Immature natural killer cell (primary cell): ENCODE data around the gene UBN2. TPM values are rescaled to one million over a fixed set of nuclear protein-coding genes. Genes with fewer than 3 reads are reported as not detected.
"Not testable (repeated sequence)": the region's sequence is repeated elsewhere in the genome, so short reads cannot be mapped to it uniquely, and the experiment has no call there.

Experiments used
- DNase-seq, 3 donors: peaks; one replicate each; pipeline ENCODE4 v3.0.0; 2022; ENCODE audit warnings: mixed read lengths in 1 of 3
- H3K27ac Mint-ChIP-seq, 6 donors: one replicate each; pipeline ENCODE4 v1.8.0; 2020; ENCODE audit warnings: mixed read lengths in 6 of 6, mild to moderate bottlenecking in 5 of 6, inconsistent platforms in 4 of 6, moderate library complexity in 3 of 6
- H3K27me3 Mint-ChIP-seq, 3 donors: one replicate each; pipeline ENCODE4 v1.8.0; 2020 to 2021; ENCODE audit warnings: low read depth in 3 of 3, mild to moderate bottlenecking in 3 of 3, mixed read lengths in 3 of 3, moderate library complexity in 3 of 3, inconsistent platforms in 1 of 3
- H3K36me3 Mint-ChIP-seq, 3 donors: one replicate each; pipeline ENCODE4 v1.8.0; 2020; ENCODE audit warnings: mixed read lengths in 3 of 3, inconsistent platforms in 2 of 3, mild to moderate bottlenecking in 2 of 3
- H3K4me1 Mint-ChIP-seq, 2 donors: one replicate each; pipeline ENCODE4 v1.8.0; 2020; ENCODE audit warnings: inconsistent platforms in 2 of 2, mild to moderate bottlenecking in 2 of 2, mixed read lengths in 2 of 2, moderate library complexity in 1 of 2
- H3K4me3 Mint-ChIP-seq, 5 donors: one replicate each; pipeline ENCODE4 v1.8.0; 2020; ENCODE audit warnings: mild to moderate bottlenecking in 5 of 5, mixed read lengths in 5 of 5, inconsistent platforms in 3 of 5, moderate library complexity in 3 of 5
- H3K9me3 Mint-ChIP-seq, 6 donors: one replicate each; pipeline ENCODE4 v1.8.0; 2020; ENCODE audit warnings: mild to moderate bottlenecking in 6 of 6, mixed read lengths in 6 of 6, inconsistent platforms in 4 of 6, moderate library complexity in 3 of 6
- polyA plus RNA-seq, 3 donors: library from polyadenylated mRNA; unstranded; fragments of 300-500 nt; fragmentation: Illumina TruSeq; gene quantifications; one replicate each; pipeline ENCODE4 v1.2.3, GENCODE V29; 2021

The UBN2 gene
- polyA plus RNA-seq, 3 donors from 2014 or later: 0.67 to 1.9 (median 0.91) TPM

DNA sequence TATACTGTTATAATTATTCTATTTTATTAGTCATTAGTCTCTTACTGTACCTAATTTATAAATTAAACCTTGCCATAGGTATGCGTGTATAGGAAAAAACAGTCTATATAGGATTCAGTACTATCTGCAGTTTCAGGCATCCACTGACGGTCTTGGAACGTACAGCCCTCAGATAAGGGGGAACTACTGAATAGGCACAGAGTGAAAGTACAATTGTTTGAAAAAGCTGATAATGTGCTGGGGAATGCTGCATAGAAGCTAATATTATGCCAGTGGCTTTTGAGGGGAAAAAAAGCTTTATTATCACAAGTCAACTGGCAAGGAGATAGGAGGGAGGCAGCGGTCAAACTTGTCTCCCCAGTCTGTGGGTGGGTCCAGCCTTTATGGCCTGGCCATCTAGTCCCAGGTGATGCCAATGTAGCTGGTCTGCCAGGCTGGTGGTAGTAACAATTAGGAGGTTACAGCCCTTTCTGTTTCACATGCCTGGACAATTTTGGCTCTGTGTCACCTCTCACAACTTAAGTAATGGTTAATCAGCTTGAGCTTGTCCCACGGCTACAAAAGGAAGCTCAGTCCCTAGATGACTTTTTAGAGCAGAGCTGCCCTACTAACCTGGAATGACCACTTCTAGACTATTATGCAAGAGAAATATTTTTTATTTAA, 101.8 kb downstream of the UBN2 start:
- Mint-ChIP-seq H3K4me1 (peaks cover 0 to 2% of the 10 kb centered on the region in 2 donors), H3K9me3 (no peaks in the 10 kb centered on the region), H3K27me3 (peaks cover 0 to 6% (median 3%) of the 10 kb centered on the region in 3 donors), H3K27ac (no peak overlapping the region), H3K36me3 (no peaks in the 10 kb centered on the region), H3K4me3 (no peak overlapping the region)
- DNase-seq: no peak

DNA sequence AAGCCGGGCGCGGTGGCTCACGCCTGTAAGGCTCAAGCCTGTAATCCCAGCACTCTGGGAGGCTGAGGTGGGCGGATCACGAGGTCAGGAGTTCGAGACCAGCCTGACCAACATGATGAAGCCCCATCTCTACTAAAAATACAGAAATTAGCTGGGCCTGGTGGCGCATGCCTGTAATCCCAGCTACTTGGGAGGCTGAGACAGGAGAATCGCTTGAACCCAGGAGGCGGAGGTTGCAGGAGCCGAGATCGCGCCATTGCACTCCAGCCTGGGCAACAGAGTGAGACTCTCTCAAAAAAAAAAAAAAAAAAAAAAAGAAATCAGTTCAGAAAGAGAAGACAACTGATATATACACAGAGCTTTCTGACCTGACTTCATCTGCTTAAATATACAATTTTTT, 102.4 kb downstream of the UBN2 start:
- DNase-seq, H3K36me3 Mint-ChIP-seq, H3K27me3 Mint-ChIP-seq, H3K27ac Mint-ChIP-seq, H3K4me1 Mint-ChIP-seq, H3K9me3 Mint-ChIP-seq, H3K4me3 Mint-ChIP-seq: not testable (repeated sequence)

DNA sequence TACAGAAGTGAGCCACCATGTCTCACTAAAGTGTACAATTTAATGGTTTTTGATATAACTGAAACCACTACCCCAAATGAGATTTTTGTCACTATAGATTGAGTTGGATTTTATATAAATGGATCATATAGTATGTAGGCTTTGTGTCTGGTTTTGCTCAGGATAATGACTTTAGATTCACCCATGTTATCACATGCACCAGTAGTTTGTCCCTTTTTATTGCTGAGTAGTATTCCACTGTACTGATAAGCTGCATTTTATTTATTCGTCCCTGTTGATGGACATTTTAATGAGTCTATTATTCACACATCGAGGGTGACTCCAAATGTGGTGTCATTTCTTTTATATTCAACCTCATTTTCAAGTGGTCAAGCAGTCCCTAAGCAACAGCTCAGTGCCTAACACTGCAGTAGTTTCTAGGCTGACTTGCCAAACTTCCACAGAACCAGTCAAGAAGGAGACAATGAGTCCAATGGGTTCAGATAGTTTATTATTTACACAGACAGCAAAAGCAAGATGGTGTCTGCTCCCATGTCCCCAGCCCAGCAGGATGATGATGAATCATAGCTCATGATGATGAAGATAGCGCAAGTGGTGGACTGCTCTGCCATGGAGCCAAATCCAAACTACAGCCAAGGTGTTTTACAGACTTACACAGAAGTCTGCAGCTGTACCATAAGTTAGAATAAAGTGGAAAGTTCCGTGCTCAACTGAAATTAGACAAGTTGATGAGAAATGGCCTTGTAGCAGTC, 103.5 kb downstream of the UBN2 start:
- peaks cover 6 to 7% of the 10 kb centered on the region in 2 donors for H3K4me1 Mint-ChIP-seq
- no peak overlapping the region for H3K27ac Mint-ChIP-seq
- H3K9me3 Mint-ChIP-seq: peaks cover 0 to 7% (median 0%) of the 10 kb centered on the region in 6 donors
- H3K4me3 Mint-ChIP-seq: no peak overlapping the region
- no peak for DNase-seq
- H3K27me3 Mint-ChIP-seq: peaks cover 5 to 9% (median 6%) of the 10 kb centered on the region in 3 donors
- no peaks in the 10 kb centered on the region for H3K36me3 Mint-ChIP-seq

DNA sequence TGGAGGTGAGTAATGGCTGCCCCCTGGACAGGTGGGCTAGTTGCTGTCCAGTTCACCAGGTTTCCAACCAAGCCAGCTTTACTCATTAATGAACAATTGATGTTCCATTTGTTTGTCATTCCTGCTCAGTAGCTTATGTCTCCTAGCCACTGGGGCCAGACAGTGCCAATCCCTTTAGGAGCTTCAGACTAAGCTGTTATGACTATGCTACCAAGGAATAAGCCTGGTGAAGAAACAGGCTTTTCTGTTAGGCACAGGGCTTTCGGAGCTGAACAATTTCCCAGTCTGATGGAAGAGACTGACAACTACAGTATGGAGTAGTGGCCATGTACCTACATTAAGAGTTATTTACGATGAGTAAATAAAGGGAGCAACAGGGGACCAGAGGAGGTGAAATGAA, 108.0 kb downstream of the UBN2 start:
- Mint-ChIP-seq H3K27ac (peak overlapping the region; percentile 96 to 100 (median 98)), H3K27me3 (peaks cover 19 to 31% (median 20%) of the 10 kb centered on the region in 3 donors), H3K4me1 (peaks cover 33 to 41% of the 10 kb centered on the region in 2 donors), H3K36me3 (peaks cover 0 to 8% (median 0%) of the 10 kb centered on the region in 3 donors), H3K9me3 (peaks cover 0 to 13% (median 6%) of the 10 kb centered on the region in 6 donors), H3K4me3 (peak overlapping the region; percentile 90 to 99 (median 97))
- no peak for DNase-seq

GRCh38 chr7:139339698-139340036, 108.6 kb downstream of the UBN2 start:
- peaks cover 19 to 31% (median 20%) of the 10 kb centered on the region in 3 donors for H3K27me3 Mint-ChIP-seq

GRCh38 chr7:139340037-139340807, 109.2 kb downstream of the UBN2 start:
- Mint-ChIP-seq H3K27me3 (peaks cover 19 to 29% (median 20%) of the 10 kb centered on the region in 3 donors), H3K27ac (peak overlapping the region; percentile 96 to 100 (median 98)), H3K4me1 (peaks cover 33 to 41% of the 10 kb centered on the region in 2 donors), H3K4me3 (peak overlapping the region; percentile 90 to 99 (median 97)), H3K9me3 (peaks cover 0 to 13% (median 6%) of the 10 kb centered on the region in 6 donors), H3K36me3 (peaks cover 0 to 8% (median 0%) of the 10 kb centered on the region in 3 donors)
- peak; percentile 98 for DNase-seq

More at GRCh38 chr7:139339698-139340036, 108.6 kb downstream of the UBN2 start:
- Mint-ChIP-seq H3K27ac (peak overlapping the region; percentile 96 to 100 (median 98)), H3K36me3 (peaks cover 0 to 8% (median 0%) of the 10 kb centered on the region in 3 donors), H3K9me3 (peaks cover 0 to 13% (median 6%) of the 10 kb centered on the region in 6 donors), H3K4me1 (peaks cover 33 to 41% of the 10 kb centered on the region in 2 donors), H3K4me3 (peak overlapping the region; percentile 90 to 99 (median 97))
- no peak for DNase-seq

DNA sequence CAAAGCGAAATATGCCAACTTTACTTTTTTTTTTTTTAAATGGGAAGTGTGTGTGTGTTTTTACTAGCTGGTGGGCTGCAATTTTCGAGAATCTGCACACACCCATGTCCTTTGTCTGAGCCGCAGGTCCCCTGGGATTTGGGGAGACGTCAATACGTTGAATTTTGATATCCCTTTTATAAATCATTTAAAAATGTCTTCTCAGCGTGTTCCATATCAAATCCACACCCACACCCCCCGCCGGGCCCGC, 109.7 kb downstream of the UBN2 start:
- Mint-ChIP-seq H3K27ac (peak overlapping the region; percentile 96 to 100 (median 98)), H3K27me3 (peaks cover 19 to 29% (median 20%) of the 10 kb centered on the region in 3 donors), H3K36me3 (peaks cover 0 to 8% (median 0%) of the 10 kb centered on the region in 3 donors), H3K4me3 (peak overlapping the region; percentile 90 to 99 (median 97)), H3K9me3 (peaks cover 0 to 13% (median 6%) of the 10 kb centered on the region in 6 donors), H3K4me1 (peaks cover 33 to 41% of the 10 kb centered on the region in 2 donors)
- no peak for DNase-seq

DNA sequence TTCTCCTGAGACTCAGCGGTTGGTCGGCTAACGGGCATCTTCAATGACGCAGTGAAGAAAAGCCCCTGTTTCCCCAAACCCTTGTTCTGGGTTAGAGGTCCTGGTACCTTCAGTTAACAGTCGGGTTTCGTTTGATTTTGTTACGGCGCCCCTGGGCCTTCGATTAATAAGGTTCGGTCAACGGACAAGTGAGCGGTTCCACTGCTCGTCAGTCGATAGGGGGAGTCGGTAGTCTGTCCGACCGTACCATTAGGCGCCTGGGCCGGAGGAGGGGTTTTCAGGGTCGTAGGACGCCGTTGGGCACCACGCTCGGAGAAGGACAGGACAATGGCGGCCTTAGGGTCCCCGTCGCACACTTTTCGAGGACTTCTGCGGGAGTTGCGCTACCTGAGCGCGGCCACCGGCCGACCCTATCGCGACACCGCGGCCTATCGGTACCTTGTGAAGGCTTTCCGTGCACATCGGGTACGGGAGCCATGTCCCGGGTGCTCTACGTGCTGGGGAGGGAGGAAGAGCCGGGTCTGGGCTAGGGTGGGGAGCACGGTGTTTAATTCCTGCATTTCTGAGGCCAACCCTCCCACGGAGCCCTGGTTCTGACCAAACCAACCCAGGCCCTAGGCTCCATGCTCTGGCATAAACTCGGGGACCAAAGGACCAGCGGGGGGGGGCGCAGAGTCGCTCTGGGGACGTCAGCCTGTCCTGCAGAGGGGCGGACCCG, 110.2 kb downstream of the UBN2 start, which contains the start of gene FMC1:
Gene FMC1, plus strand, starts transcription at position 280 of the 718 bp plus-strand sequence. Its CDS starts 48 bp downstream, at position 328.
- H3K36me3 Mint-ChIP-seq: peaks cover 0 to 8% (median 0%) of the 10 kb centered on the region in 3 donors
- peaks cover 19 to 29% (median 20%) of the 10 kb centered on the region in 3 donors for H3K27me3 Mint-ChIP-seq
- DNase-seq: peak; percentile 83 to 87 (median 85)
- peaks cover 0 to 13% (median 6%) of the 10 kb centered on the region in 6 donors for H3K9me3 Mint-ChIP-seq
- peak within 1 kb of the TSS; percentile 90 to 99 (median 97) for H3K4me3 Mint-ChIP-seq
- H3K4me1 Mint-ChIP-seq: peaks cover 33 to 41% of the 10 kb centered on the region in 2 donors
- peak within 1 kb of the TSS; percentile 96 to 100 (median 98) for H3K27ac Mint-ChIP-seq

GRCh38 chr7:139341776-139342226, 110.8 kb downstream of the UBN2 start:
- peak overlapping the region; percentile 90 to 99 (median 97) for H3K4me3 Mint-ChIP-seq
- H3K36me3 Mint-ChIP-seq: peaks cover 2 to 10% (median 2%) of the 10 kb centered on the region in 3 donors
- H3K27me3 Mint-ChIP-seq: peaks cover 18 to 29% (median 19%) of the 10 kb centered on the region in 3 donors
- H3K27ac Mint-ChIP-seq: peak overlapping the region; percentile 96 to 100 (median 98)
- peak in 1 of 3 donors; percentile 5 for DNase-seq
- H3K4me1 Mint-ChIP-seq: peaks cover 33 to 41% of the 10 kb centered on the region in 2 donors
- H3K9me3 Mint-ChIP-seq: peaks cover 0 to 13% (median 6%) of the 10 kb centered on the region in 6 donors

GRCh38 chr7:139345042-139345441, 114.0 kb downstream of the UBN2 start:
- Mint-ChIP-seq H3K4me3 (no peak overlapping the region), H3K4me1 (peaks cover 24 to 33% of the 10 kb centered on the region in 2 donors), H3K36me3 (peaks cover 5 to 12% (median 11%) of the 10 kb centered on the region in 3 donors), H3K27ac (peak overlapping the region in 1 of 6 donors; percentile 39), H3K27me3 (peaks cover 11 to 18% (median 13%) of the 10 kb centered on the region in 3 donors), H3K9me3 (peaks cover 0 to 7% (median 5%) of the 10 kb centered on the region in 6 donors)
- DNase-seq: no peak

- Mint-ChIP-seq H3K4me1 (no peaks in the 10 kb centered on the region), H3K36me3 (peaks cover 12 to 16% (median 15%) of the 10 kb centered on the region in 3 donors), H3K9me3 (no peaks in the 10 kb centered on the region), H3K27ac (no peak overlapping the region), H3K27me3 (peaks cover 0 to 2% (median 0%) of the 10 kb centered on the region in 3 donors), H3K4me3 (no peak overlapping the region)
- no peak for DNase-seq
Observed at GRCh38 chr7:139351027-139351426, 120.0 kb downstream of the UBN2 start.

- H3K4me3 Mint-ChIP-seq: no peak overlapping the region
- peaks cover 2 to 16% (median 11%) of the 10 kb centered on the region in 3 donors for H3K27me3 Mint-ChIP-seq
- peaks cover 11 to 22% of the 10 kb centered on the region in 2 donors for H3K4me1 Mint-ChIP-seq
- H3K27ac Mint-ChIP-seq: no peak overlapping the region
- no peak for DNase-seq
- H3K36me3 Mint-ChIP-seq: peaks cover 5 to 10% (median 7%) of the 10 kb centered on the region in 3 donors
- no peaks in the 10 kb centered on the region for H3K9me3 Mint-ChIP-seq
Observed at GRCh38 chr7:139354729-139355128, 123.7 kb downstream of the UBN2 start.
